Breast epithelium (tissue), 3 donors: Measurements from ENCODE around the gene RXFP2.

Experiments used
- POLR2A ChIP-seq: fragments of 450-650 bp; IDR thresholded peaks from one replicate; pipeline ENCODE4 v1.6.1; 2016; ENCODE audit warnings: antibody characterized with exemption, mild to moderate bottlenecking, moderate library complexity
- POLR2AphosphoS5 ChIP-seq, 3 donors: sonication (generic); formaldehyde crosslinking; IDR thresholded peaks; one replicate each; pipeline ENCODE4 v1.6.1; 2017; ENCODE audit warnings: antibody characterized with exemption in 3 of 3
- TF ChIP-seq, protein P1 (sequence below), 3 donors: fragments of 450-650 bp; IDR thresholded peaks; one replicate each; pipeline ENCODE4 v1.5.1; 2016 to 2017; ENCODE audit warnings: antibody characterized with exemption in 3 of 3, mild to moderate bottlenecking in 3 of 3, moderate library complexity in 3 of 3

GRCh38 chr13:31755211-31755610, 15.9 kb downstream of the RXFP2 start:
- TF ChIP-seq, protein P1, sequence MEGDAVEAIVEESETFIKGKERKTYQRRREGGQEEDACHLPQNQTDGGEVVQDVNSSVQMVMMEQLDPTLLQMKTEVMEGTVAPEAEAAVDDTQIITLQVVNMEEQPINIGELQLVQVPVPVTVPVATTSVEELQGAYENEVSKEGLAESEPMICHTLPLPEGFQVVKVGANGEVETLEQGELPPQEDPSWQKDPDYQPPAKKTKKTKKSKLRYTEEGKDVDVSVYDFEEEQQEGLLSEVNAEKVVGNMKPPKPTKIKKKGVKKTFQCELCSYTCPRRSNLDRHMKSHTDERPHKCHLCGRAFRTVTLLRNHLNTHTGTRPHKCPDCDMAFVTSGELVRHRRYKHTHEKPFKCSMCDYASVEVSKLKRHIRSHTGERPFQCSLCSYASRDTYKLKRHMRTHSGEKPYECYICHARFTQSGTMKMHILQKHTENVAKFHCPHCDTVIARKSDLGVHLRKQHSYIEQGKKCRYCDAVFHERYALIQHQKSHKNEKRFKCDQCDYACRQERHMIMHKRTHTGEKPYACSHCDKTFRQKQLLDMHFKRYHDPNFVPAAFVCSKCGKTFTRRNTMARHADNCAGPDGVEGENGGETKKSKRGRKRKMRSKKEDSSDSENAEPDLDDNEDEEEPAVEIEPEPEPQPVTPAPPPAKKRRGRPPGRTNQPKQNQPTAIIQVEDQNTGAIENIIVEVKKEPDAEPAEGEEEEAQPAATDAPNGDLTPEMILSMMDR (IDR thresholded peaks at IDR 0.05) = no peak
- TF ChIP-seq POLR2AphosphoS5 (IDR thresholded peaks at IDR 0.05) (no peak), POLR2A (no peak)
